Prostate gland (tissue), 2 donors: ENCODE results near the gene AFF3.

ENCODE experiments used
- POLR2A ChIP-seq: fragments of 450-650 bp; IDR thresholded peaks from one replicate; pipeline ENCODE4 v1.6.1; 2016; ENCODE audit warnings: antibody characterized with exemption, mild to moderate bottlenecking
- POLR2AphosphoS5 ChIP-seq: sonication (generic); formaldehyde crosslinking; IDR thresholded peaks from one replicate; pipeline ENCODE4 v1.6.1; 2017; ENCODE audit warnings: antibody characterized with exemption
- TF ChIP-seq, protein P1 (sequence below), 4 experiments: fragments of 200-600 bp in 2 of 4; fragments of 450-650 bp in 2 of 4; sonication (generic) in 2 of 4; IDR thresholded peaks; 1 replicate in 3 of 4; 2 replicates in 1 of 4; pipeline ENCODE4 v1.5.1; 2016 to 2019; ENCODE audit warnings: antibody characterized with exemption in 4 of 4, mild to moderate bottlenecking in 2 of 4, moderate library complexity in 2 of 4

DNA sequence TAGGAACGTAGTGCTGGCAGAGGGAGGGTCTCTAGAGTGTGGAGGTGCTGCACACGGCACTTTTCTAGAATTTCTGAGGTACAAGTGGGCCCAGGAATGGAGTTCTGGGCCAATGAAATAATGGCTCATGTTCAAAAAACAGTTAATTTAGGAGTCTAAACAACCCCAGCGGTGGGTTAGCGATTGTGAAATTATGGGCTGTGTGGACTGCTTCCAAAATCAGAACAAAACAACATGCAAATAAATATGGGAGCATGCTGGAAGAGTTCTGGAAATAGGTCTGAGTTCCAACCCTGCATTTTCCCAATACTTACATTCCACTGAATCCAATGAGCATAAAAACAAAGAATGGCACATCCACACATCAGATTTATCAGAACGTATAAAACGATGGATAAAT, 317.6 kb downstream of the AFF3 start:
- TF ChIP-seq POLR2A, result no peak
- TF ChIP-seq, protein P1, sequence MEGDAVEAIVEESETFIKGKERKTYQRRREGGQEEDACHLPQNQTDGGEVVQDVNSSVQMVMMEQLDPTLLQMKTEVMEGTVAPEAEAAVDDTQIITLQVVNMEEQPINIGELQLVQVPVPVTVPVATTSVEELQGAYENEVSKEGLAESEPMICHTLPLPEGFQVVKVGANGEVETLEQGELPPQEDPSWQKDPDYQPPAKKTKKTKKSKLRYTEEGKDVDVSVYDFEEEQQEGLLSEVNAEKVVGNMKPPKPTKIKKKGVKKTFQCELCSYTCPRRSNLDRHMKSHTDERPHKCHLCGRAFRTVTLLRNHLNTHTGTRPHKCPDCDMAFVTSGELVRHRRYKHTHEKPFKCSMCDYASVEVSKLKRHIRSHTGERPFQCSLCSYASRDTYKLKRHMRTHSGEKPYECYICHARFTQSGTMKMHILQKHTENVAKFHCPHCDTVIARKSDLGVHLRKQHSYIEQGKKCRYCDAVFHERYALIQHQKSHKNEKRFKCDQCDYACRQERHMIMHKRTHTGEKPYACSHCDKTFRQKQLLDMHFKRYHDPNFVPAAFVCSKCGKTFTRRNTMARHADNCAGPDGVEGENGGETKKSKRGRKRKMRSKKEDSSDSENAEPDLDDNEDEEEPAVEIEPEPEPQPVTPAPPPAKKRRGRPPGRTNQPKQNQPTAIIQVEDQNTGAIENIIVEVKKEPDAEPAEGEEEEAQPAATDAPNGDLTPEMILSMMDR (IDR thresholded peaks at IDR 0.05), result no peak
- TF ChIP-seq POLR2AphosphoS5, result no peak
